HepG2 (cell line): ENCODE data around the gene C16orf90. TPM values are rescaled to one million over a fixed set of nuclear protein-coding genes. Genes with fewer than 3 reads are reported as not detected.

ENCODE experiments used
- FOXP1 ChIP-seq, 2 experiments: fragments of 450-650 bp in 1 of 2; IDR thresholded peaks; 2 replicates each; pipeline ENCODE4 v1.6.1; 2017 to 2018; ENCODE audit warnings: antibody characterized with exemption in 1 of 2
- HBP1 ChIP-seq: IDR thresholded peaks from 2 replicates; pipeline ENCODE4 v1.6.1; 2016; ENCODE audit warnings: low read depth, control low read depth
- NFIB ChIP-seq: sonication (generic); formaldehyde crosslinking; IDR thresholded peaks from 2 replicates; pipeline ENCODE4 v1.9.0; 2021; ENCODE audit warnings: missing genetic modification reagents, mild to moderate bottlenecking, borderline replicate concordance
- NONO ChIP-seq, 2 experiments: fragments of 450-650 bp in 1 of 2; sonication (generic) in 1 of 2; formaldehyde crosslinking in 1 of 2; IDR thresholded peaks in 1 of 2; conservative IDR thresholded peaks in 1 of 2; 2 replicates each; pipeline versions ENCODE4 v1.6.1 to v1.8.0; 2017 to 2022; ENCODE audit warnings: mild to moderate bottlenecking in 1 of 2, missing genetic modification reagents in 1 of 2, moderate library complexity in 1 of 2
- SOX13 ChIP-seq, 3 experiments: fragments of 450-650 bp in 1 of 3; sonication (generic) in 1 of 3; formaldehyde crosslinking in 1 of 3; IDR thresholded peaks in 2 of 3; conservative IDR thresholded peaks in 1 of 3; 2 replicates each; pipeline versions ENCODE4 v1.5.0 to v1.6.1; 2016 to 2020; ENCODE audit warnings: antibody characterized with exemption in 1 of 3, mild to moderate bottlenecking in 1 of 3, missing compliant biosample characterization in 1 of 3, missing genetic modification reagents in 1 of 3, moderate library complexity in 1 of 3
- SOX5 ChIP-seq: IDR thresholded peaks from 2 replicates; pipeline ENCODE4 v1.6.1; 2016; ENCODE audit warnings: borderline replicate concordance
- TBX2 ChIP-seq: sonication (generic); formaldehyde crosslinking; IDR thresholded peaks from 2 replicates; pipeline ENCODE4 v1.5.0; 2020; ENCODE audit warnings: missing genetic modification reagents, mild to moderate bottlenecking, borderline replicate concordance
- ZBED4 ChIP-seq: sonication (generic); formaldehyde crosslinking; IDR thresholded peaks from 2 replicates; pipeline ENCODE4 v1.4.0; 2020; ENCODE audit warnings: missing genetic modification reagents, borderline replicate concordance
- ZNF160 ChIP-seq: sonication (generic); formaldehyde crosslinking; IDR thresholded peaks from 2 replicates; pipeline ENCODE4 v1.8.0; 2022; ENCODE audit warnings: mild to moderate bottlenecking, inconsistent platforms, missing genetic modification reagents
- polyA plus RNA-seq, 8 experiments: library from polyadenylated mRNA; depleted of rRNA in 3 of 8; stranded (reverse) in 7 of 8; unstranded in 1 of 8; fragments of >200 nt; fragmentation: Illumina TruSeq in 4 of 8; extraction: Trizol in 4 of 8; gene quantifications; 2 replicates each; pipeline versions ENCODE4 v1.2.1 to v1.2.3, GENCODE V29; 2011 to 2016; ENCODE audit warnings: low read depth in 4 of 8, missing spikeins in 1 of 8, mixed read lengths in 1 of 8; ENCODE audit not compliant: insufficient read depth in 1 of 8
- total RNA-seq, 5 experiments: library from RNA; depleted of rRNA; stranded (reverse); fragments of >200 nt; fragmentation: Illumina TruSeq; extraction: Trizol; gene quantifications; 2 replicates each; pipeline ENCODE4 v1.2.3, GENCODE V29; 2016; ENCODE audit warnings: low read depth in 1 of 5
- TF ChIP-seq, protein P1 (sequence below): sonication (generic); formaldehyde crosslinking; IDR thresholded peaks from 2 replicates; pipeline ENCODE4 v1.4.0; 2020; ENCODE audit warnings: missing genetic modification reagents, borderline replicate concordance
- TF ChIP-seq, protein P2 (sequence below): IDR thresholded peaks from 2 replicates; pipeline ENCODE4 v1.4.0; 2020; ENCODE audit warnings: mild to moderate bottlenecking, missing genetic modification reagents
- TF ChIP-seq, protein P3 (sequence below): sonication (generic); formaldehyde crosslinking; IDR thresholded peaks from 2 replicates; pipeline ENCODE4 v1.4.0; 2020; ENCODE audit warnings: mild to moderate bottlenecking, missing genetic modification reagents

C16orf90 gene
- total and polyA plus RNA-seq, 2 of the 13 experiments (the other 11 are each of a cell fraction or from before 2014, with no cell fraction given), result not detected

GRCh38 chr16:3454631-3455147, 40.6 kb downstream of the C16orf90 start (continued):
- no peak for TF ChIP-seq NONO (IDR thresholded peaks at IDR 0.05)
- TF ChIP-seq NONO (CRISPR knock-in tag; conservative IDR thresholded peaks at IDR 0.05), result no peak
- TF ChIP-seq, protein P1, sequence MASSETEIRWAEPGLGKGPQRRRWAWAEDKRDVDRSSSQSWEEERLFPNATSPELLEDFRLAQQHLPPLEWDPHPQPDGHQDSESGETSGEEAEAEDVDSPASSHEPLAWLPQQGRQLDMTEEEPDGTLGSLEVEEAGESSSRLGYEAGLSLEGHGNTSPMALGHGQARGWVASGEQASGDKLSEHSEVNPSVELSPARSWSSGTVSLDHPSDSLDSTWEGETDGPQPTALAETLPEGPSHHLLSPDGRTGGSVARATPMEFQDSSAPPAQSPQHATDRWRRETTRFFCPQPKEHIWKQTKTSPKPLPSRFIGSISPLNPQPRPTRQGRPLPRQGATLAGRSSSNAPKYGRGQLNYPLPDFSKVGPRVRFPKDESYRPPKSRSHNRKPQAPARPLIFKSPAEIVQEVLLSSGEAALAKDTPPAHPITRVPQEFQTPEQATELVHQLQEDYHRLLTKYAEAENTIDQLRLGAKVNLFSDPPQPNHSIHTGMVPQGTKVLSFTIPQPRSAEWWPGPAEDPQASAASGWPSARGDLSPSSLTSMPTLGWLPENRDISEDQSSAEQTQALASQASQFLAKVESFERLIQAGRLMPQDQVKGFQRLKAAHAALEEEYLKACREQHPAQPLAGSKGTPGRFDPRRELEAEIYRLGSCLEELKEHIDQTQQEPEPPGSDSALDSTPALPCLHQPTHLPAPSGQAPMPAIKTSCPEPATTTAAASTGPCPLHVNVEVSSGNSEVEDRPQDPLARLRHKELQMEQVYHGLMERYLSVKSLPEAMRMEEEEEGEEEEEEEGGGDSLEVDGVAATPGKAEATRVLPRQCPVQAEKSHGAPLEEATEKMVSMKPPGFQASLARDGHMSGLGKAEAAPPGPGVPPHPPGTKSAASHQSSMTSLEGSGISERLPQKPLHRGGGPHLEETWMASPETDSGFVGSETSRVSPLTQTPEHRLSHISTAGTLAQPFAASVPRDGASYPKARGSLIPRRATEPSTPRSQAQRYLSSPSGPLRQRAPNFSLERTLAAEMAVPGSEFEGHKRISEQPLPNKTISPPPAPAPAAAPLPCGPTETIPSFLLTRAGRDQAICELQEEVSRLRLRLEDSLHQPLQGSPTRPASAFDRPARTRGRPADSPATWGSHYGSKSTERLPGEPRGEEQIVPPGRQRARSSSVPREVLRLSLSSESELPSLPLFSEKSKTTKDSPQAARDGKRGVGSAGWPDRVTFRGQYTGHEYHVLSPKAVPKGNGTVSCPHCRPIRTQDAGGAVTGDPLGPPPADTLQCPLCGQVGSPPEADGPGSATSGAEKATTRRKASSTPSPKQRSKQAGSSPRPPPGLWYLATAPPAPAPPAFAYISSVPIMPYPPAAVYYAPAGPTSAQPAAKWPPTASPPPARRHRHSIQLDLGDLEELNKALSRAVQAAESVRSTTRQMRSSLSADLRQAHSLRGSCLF (CRISPR knock-in tag), result no peak
- TF ChIP-seq NFIB, result no peak
- TF ChIP-seq ZNF160 (CRISPR knock-in tag), result no peak
- TF ChIP-seq, protein P2, sequence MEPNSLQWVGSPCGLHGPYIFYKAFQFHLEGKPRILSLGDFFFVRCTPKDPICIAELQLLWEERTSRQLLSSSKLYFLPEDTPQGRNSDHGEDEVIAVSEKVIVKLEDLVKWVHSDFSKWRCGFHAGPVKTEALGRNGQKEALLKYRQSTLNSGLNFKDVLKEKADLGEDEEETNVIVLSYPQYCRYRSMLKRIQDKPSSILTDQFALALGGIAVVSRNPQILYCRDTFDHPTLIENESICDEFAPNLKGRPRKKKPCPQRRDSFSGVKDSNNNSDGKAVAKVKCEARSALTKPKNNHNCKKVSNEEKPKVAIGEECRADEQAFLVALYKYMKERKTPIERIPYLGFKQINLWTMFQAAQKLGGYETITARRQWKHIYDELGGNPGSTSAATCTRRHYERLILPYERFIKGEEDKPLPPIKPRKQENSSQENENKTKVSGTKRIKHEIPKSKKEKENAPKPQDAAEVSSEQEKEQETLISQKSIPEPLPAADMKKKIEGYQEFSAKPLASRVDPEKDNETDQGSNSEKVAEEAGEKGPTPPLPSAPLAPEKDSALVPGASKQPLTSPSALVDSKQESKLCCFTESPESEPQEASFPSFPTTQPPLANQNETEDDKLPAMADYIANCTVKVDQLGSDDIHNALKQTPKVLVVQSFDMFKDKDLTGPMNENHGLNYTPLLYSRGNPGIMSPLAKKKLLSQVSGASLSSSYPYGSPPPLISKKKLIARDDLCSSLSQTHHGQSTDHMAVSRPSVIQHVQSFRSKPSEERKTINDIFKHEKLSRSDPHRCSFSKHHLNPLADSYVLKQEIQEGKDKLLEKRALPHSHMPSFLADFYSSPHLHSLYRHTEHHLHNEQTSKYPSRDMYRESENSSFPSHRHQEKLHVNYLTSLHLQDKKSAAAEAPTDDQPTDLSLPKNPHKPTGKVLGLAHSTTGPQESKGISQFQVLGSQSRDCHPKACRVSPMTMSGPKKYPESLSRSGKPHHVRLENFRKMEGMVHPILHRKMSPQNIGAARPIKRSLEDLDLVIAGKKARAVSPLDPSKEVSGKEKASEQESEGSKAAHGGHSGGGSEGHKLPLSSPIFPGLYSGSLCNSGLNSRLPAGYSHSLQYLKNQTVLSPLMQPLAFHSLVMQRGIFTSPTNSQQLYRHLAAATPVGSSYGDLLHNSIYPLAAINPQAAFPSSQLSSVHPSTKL (CRISPR knock-in tag), result peak; percentile 45; the same call in 1 of the 2 replicates
- no peak for TF ChIP-seq ZBED4 (CRISPR knock-in tag)
- TF ChIP-seq SOX13 (IDR thresholded peaks at IDR 0.05), result no peak
- peak in 1 of 2 experiments; percentile 51; a peak in 1 of 4 replicates for TF ChIP-seq SOX13 (CRISPR knock-in tag; conservative IDR thresholded peaks at IDR 0.05 in 1 of 2, IDR thresholded peaks at IDR 0.05 in 1 of 2)
- no peak for TF ChIP-seq HBP1 (CRISPR knock-in tag)
- TF ChIP-seq FOXP1 (IDR thresholded peaks at IDR 0.05), result no peak
- TF ChIP-seq FOXP1 (CRISPR knock-in tag; IDR thresholded peaks at IDR 0.05), result no peak
- TF ChIP-seq, protein P3, sequence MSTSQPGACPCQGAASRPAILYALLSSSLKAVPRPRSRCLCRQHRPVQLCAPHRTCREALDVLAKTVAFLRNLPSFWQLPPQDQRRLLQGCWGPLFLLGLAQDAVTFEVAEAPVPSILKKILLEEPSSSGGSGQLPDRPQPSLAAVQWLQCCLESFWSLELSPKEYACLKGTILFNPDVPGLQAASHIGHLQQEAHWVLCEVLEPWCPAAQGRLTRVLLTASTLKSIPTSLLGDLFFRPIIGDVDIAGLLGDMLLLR (CRISPR knock-in tag), result no peak
- peak; percentile 50; the same call in 1 of the 2 replicates for TF ChIP-seq SOX5 (CRISPR knock-in tag)
- TF ChIP-seq TBX2 (CRISPR knock-in tag), result no peak
